DND-41 (cell line): Measurements from ENCODE around the gene AHR.
A peak's percentile ranks its signal among the peaks of the same experiment; 100 is the strongest.

Experiments
- ATAC-seq: fragments of 200-7000 bp; cut with Tn5 transposase; 3 replicates; pipeline ENCODE4 v1.9.1; 2021; ENCODE audit warnings: low read depth; ENCODE audit not compliant: insufficient read depth
- DNase-seq: peaks from one replicate; pipeline ENCODE4 v3.0.0-alpha.2; 2020
- H2AFZ ChIP-seq: 2 replicates; pipeline ENCODE4 v1.6.0; 2012; ENCODE audit warnings: low read depth, low read length
- H3K27ac ChIP-seq: 2 replicates; pipeline ENCODE4 v1.5.1; 2012; ENCODE audit warnings: low read length, inconsistent platforms
- H3K27me3 ChIP-seq: fragments of 200-600 bp; sonication (generic); 2 replicates; pipeline ENCODE4 v1.6.0; 2012; ENCODE audit warnings: low read length, mild to moderate bottlenecking, inconsistent platforms; ENCODE audit not compliant: insufficient read depth, poor library complexity
- H3K36me3 ChIP-seq: 2 replicates; pipeline ENCODE4 v1.5.1; 2012; ENCODE audit warnings: low read length, inconsistent platforms; ENCODE audit not compliant: insufficient read depth
- H3K4me1 ChIP-seq: 2 replicates; pipeline ENCODE4 v1.5.1; 2012; ENCODE audit warnings: mild to moderate bottlenecking, low read length; ENCODE audit not compliant: insufficient read depth
- H3K4me2 ChIP-seq: 2 replicates; pipeline ENCODE4 v1.6.0; 2012; ENCODE audit warnings: mild to moderate bottlenecking, moderate library complexity, low read length, inconsistent platforms; ENCODE audit not compliant: insufficient read depth
- H3K4me3 ChIP-seq, 2 experiments: fragments of 200-600 bp in 1 of 2; shearing (Covaris generic) in 1 of 2; 2 replicates each; pipeline ENCODE4 v1.5.1; 2012 to 2016; ENCODE audit warnings: inconsistent platforms in 2 of 2, low read length in 2 of 2, mild to moderate bottlenecking in 2 of 2, low read depth in 1 of 2, moderate library complexity in 1 of 2
- H3K79me2 ChIP-seq: 2 replicates; pipeline ENCODE4 v1.6.0; 2012; ENCODE audit warnings: low read length, inconsistent platforms; ENCODE audit not compliant: insufficient read depth
- H3K9ac ChIP-seq: 2 replicates; pipeline ENCODE4 v1.6.0; 2012; ENCODE audit warnings: low read depth, mild to moderate bottlenecking, inconsistent platforms, low read length, moderate library complexity
- H3K9me3 ChIP-seq: 2 replicates; pipeline ENCODE4 v1.5.1; 2012; ENCODE audit warnings: low read length, moderate library complexity, mild to moderate bottlenecking, inconsistent platforms; ENCODE audit not compliant: insufficient read depth, severe bottlenecking
- H4K20me1 ChIP-seq: 2 replicates; pipeline ENCODE4 v1.6.0; 2012; ENCODE audit warnings: low read length; ENCODE audit not compliant: insufficient read depth
- EZH2 ChIP-seq: IDR thresholded peaks from 3 replicates; pipeline ENCODE4 v1.6.1; 2012; ENCODE audit warnings: borderline replicate concordance, low read depth, mild to moderate bottlenecking, moderate library complexity, low read length, inconsistent platforms; ENCODE audit not compliant: severe bottlenecking
- TF ChIP-seq, protein P1 (sequence below): IDR thresholded peaks from 2 replicates; pipeline ENCODE4 v1.5.1; 2012; ENCODE audit warnings: borderline replicate concordance, low read length, moderate library complexity, mild to moderate bottlenecking; ENCODE audit not compliant: poor library complexity, severe bottlenecking; ENCODE audit errors: extremely low read depth

The AHR gene

DNA sequence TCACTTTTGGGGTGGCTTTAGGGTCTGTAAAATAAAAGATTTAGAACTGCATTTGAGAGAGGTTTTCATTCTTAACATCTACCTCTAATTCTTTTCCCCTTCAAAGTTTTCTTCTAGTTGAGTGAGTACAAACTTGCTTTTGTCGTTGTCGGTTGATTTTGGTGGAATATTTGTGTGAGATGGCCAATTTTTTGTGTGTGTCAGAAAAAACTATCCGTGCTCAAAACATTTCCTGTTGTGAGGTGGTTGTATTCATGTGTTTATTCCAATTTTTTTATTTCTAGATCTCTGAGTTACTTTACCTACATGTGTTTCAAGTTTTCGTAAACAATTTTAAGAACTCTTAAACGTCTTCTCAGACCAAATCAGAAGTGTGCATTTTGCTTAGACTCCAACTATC lies 1.6 kb downstream of the AHR start:
- H3K9ac ChIP-seq: no peak overlapping the region
- H3K36me3 ChIP-seq: no peaks in the 10 kb centered on the region
- DNase-seq: no peak
- H3K79me2 ChIP-seq: no peaks in the 10 kb centered on the region
- no peak overlapping the region for H3K4me2 ChIP-seq
- H4K20me1 ChIP-seq: no peaks in the 10 kb centered on the region
- no peak for ATAC-seq
- peaks cover 11% of the 10 kb centered on the region for H3K4me1 ChIP-seq
- H2AFZ ChIP-seq: no peak overlapping the region
- no peak overlapping the region for H3K27ac ChIP-seq
- no peaks in the 10 kb centered on the region for H3K27me3 ChIP-seq
- no peak overlapping the region for H3K4me3 ChIP-seq
- peaks cover 6% of the 10 kb centered on the region for H3K9me3 ChIP-seq
- no peak for TF ChIP-seq EZH2
- TF ChIP-seq, protein P1, sequence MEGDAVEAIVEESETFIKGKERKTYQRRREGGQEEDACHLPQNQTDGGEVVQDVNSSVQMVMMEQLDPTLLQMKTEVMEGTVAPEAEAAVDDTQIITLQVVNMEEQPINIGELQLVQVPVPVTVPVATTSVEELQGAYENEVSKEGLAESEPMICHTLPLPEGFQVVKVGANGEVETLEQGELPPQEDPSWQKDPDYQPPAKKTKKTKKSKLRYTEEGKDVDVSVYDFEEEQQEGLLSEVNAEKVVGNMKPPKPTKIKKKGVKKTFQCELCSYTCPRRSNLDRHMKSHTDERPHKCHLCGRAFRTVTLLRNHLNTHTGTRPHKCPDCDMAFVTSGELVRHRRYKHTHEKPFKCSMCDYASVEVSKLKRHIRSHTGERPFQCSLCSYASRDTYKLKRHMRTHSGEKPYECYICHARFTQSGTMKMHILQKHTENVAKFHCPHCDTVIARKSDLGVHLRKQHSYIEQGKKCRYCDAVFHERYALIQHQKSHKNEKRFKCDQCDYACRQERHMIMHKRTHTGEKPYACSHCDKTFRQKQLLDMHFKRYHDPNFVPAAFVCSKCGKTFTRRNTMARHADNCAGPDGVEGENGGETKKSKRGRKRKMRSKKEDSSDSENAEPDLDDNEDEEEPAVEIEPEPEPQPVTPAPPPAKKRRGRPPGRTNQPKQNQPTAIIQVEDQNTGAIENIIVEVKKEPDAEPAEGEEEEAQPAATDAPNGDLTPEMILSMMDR: no peak

DNA sequence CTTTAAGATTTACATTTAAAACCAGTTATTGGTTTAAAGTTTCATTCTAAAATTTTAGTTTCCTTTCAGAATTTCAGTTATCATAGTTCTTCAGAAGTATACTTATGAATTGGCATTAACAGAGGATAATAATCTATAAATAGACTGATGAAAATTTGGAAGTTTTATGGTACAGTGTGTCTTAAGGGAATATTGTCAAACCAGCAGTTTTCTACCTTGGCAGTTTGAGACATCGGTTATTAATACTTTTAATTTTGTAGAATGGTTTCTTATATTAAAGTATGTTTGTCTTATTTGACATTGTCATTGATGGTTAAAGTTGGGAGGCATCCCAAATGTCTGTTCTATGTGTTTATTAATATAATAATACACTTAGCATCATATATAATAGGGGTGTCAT lies 2.0 kb downstream of the AHR start:
- no peaks in the 10 kb centered on the region for H3K36me3 ChIP-seq
- no peaks in the 10 kb centered on the region for H4K20me1 ChIP-seq
- H3K27ac ChIP-seq: no peak overlapping the region
- H3K9ac ChIP-seq: no peak overlapping the region
- no peak for TF ChIP-seq EZH2
- TF ChIP-seq, protein P1: no peak
- H3K4me3 ChIP-seq: no peak overlapping the region
- no peaks in the 10 kb centered on the region for H3K27me3 ChIP-seq
- peaks cover 6% of the 10 kb centered on the region for H3K9me3 ChIP-seq
- no peaks in the 10 kb centered on the region for H3K79me2 ChIP-seq
- no peak overlapping the region for H2AFZ ChIP-seq
- ATAC-seq: no peak
- no peak for DNase-seq
- no peak overlapping the region for H3K4me2 ChIP-seq
- peaks cover 11% of the 10 kb centered on the region for H3K4me1 ChIP-seq

DNA sequence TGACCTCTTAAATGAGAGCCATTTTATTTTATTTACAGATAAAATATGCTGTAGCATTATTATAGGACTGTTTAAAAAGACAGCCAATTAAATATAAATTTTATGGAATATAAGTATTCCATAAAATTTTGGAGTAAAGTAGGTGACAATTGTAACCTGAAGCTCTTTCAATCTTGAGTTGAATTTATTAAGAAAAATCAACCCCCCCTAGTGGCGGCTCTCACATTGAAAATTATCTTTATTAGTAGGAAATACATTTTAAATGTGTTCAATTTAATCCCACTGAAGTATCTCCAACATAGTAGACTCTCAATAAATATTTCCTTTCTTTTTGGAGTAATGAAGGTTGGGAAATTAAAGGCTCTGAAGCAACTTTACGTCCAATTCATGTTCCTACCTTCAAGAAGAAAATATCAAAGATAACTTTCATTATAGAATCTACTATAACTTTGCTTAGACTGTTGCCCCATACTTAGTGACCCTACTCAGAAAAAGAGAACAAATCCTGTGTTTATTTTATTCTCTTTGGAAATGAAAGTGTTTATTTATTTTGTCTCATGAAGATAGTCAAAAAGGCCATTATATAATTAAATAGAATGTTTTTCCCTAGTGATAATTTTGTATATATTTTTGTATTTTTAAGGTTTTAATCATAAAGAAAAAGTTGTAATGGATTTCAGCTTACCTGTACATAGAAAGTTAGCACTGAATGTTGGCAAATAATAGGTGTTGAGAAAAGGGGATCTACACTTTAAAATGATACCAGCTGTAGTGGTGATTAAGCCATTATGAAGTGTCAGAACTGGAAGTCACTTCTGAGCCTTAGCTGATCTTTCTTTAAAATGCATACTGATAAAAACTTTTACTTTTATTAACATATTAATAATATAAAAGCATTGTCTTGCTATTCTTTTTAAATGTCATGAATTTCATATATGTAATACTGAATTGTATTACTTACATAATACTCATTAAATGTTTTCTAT lies 3.3 kb downstream of the AHR start:
- Histone ChIP-seq H3K4me3 (no peak overlapping the region), H3K27me3 (no peaks in the 10 kb centered on the region), H3K27ac (no peak overlapping the region), H3K4me2 (no peak overlapping the region), H3K9me3 (peaks cover 6% of the 10 kb centered on the region), H3K9ac (no peak overlapping the region), H2AFZ (no peak overlapping the region), H3K4me1 (peaks cover 11% of the 10 kb centered on the region), H3K36me3 (no peaks in the 10 kb centered on the region), H3K79me2 (no peaks in the 10 kb centered on the region), H4K20me1 (no peaks in the 10 kb centered on the region)
- no peak for TF ChIP-seq EZH2
- TF ChIP-seq, protein P1: peak; percentile 58
- no peak for ATAC-seq
- peak; percentile 40 for DNase-seq
